ACC112 (cell line): ENCODE data around the gene KANSL1.

Source experiments
- H2AFZ ChIP-seq: fragments of 200-600 bp; sonication (generic); one replicate; pipeline ENCODE4 v1.6.0; 2017; ENCODE audit warnings: antibody characterized with exemption, low read length; ENCODE audit not compliant: unreplicated experiment
- H3K27ac ChIP-seq: fragments of 200-600 bp; sonication (generic); 2 replicates; pipeline ENCODE4 v1.5.1; 2014; ENCODE audit warnings: low read depth, mild to moderate bottlenecking, antibody characterized with exemption, low read length, moderate library complexity
- H3K27me3 ChIP-seq: fragments of 200-600 bp; sonication (generic); 2 replicates; pipeline ENCODE4 v1.6.1; 2014; ENCODE audit warnings: mild to moderate bottlenecking, antibody characterized with exemption, low read length, moderate library complexity, mixed read lengths; ENCODE audit not compliant: insufficient read depth
- H3K36me3 ChIP-seq: fragments of 200-600 bp; sonication (generic); 2 replicates; pipeline ENCODE4 v1.6.1; 2016; ENCODE audit warnings: mild to moderate bottlenecking, antibody characterized with exemption, low read length, moderate library complexity, mixed read lengths; ENCODE audit not compliant: insufficient read depth
- H3K4me1 ChIP-seq: fragments of 200-600 bp; sonication (generic); one replicate; pipeline ENCODE4 v1.6.1; 2016; ENCODE audit warnings: low read length, mixed read lengths; ENCODE audit not compliant: insufficient read depth, unreplicated experiment, control insufficient read depth
- H3K4me3 ChIP-seq: fragments of 200-600 bp; sonication (generic); 2 replicates; pipeline ENCODE4 v1.5.1; 2014; ENCODE audit warnings: mild to moderate bottlenecking, low read depth, low read length
- H3K79me2 ChIP-seq: fragments of 200-600 bp; sonication (generic); one replicate; pipeline ENCODE4 v1.6.0; 2016; ENCODE audit warnings: low read length; ENCODE audit not compliant: control insufficient read depth, unreplicated experiment, insufficient read depth

The KANSL1 gene

DNA sequence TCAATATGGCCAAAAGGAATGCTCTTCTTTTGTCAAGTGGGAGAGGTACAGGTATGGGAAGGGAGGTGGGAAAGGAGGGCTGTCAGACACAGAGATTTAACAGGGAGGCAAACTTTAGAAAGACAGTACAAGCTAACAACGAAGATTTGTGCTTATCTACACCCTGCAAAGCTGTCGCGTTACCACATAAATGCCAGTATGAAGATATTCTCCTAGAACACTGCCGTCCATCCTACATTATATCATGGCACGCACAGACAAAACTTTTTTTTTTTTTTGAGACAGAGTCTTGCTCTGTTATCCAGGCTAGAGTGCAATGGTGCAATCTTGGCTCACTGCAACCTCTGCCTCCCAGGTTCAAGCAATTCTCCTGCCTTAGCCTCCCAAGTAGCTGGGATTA lies 143.6 kb downstream of the KANSL1 start:
- Histone ChIP-seq H3K27ac (no peak overlapping the region), H3K79me2 (peaks cover 19% of the 10 kb centered on the region), H2AFZ (no peak overlapping the region), H3K36me3 (peaks cover 28% of the 10 kb centered on the region), H3K4me1 (peaks cover 13% of the 10 kb centered on the region), H3K27me3 (no peaks in the 10 kb centered on the region), H3K4me3 (no peak overlapping the region)

DNA sequence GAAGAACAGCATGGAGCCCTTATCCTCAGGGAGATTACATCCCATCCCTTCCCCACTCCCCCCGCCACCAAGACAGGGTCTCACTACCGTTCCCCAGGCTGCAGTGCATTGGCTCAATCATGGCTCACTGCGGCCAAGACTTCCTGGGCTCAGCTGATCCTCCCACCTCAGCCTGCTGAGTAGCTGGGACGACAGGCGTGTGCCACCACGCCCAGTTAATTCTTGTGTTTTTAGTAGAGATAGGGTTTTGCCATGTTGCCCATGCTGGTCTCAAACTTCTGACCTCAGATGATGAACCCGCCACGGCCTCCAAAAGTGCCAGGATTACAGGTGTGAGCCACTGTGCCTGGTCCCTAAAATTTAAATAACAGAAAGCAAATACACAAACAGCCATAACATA lies 145.4 kb downstream of the KANSL1 start:
- H3K79me2 ChIP-seq: peaks cover 21% of the 10 kb centered on the region
- H2AFZ ChIP-seq: no peak overlapping the region
- H3K27me3 ChIP-seq: no peaks in the 10 kb centered on the region
- H3K36me3 ChIP-seq: peaks cover 41% of the 10 kb centered on the region
- peaks cover 7% of the 10 kb centered on the region for H3K4me1 ChIP-seq
- no peak overlapping the region for H3K4me3 ChIP-seq
- no peak overlapping the region for H3K27ac ChIP-seq

DNA sequence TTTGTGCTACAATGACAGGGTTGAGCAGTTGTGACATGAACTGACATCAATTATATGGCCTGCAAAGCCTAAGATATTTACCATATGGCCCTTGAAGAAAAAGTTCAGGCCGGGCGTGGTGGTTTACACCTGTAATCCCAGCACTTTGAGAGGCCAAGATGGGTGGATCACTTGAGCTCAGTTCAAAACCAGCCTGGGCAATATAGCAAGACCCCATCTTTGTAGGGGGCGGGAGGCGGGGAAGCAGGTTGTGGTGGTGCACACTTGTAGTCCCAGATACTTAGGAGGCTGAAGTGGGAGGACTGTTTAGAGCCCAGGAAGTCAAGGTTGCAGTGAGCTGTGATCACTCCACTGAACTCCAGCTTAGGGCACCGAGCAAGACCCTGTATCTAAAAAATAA lies 145.8 kb downstream of the KANSL1 start:
- Histone ChIP-seq H3K36me3 (peaks cover 44% of the 10 kb centered on the region), H3K27me3 (no peaks in the 10 kb centered on the region), H3K4me1 (peaks cover 7% of the 10 kb centered on the region), H3K79me2 (peaks cover 24% of the 10 kb centered on the region), H3K4me3 (no peak overlapping the region), H3K27ac (peak overlapping the region; percentile 40; the same call in 1 of the 2 replicates), H2AFZ (no peak overlapping the region)

DNA sequence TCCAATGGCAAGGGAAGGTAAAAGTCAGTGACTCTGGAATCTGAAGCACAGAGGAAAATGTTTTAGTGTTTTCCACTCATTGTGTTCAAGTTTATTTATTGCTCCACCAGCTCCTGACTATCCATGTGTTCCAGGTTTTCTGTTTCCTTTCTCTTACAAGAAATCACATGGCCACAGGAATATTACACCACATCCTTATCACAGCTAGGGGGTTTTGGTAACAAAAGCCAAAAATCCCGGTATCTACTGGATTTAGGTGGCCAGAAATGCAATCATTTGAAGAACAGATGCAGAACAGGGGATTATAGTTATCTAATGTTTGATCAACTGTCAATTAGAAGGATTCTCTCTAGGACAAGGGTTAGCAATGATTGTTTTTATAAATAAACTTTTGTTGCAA lies 146.3 kb downstream of the KANSL1 start:
- H3K79me2 ChIP-seq: peaks cover 25% of the 10 kb centered on the region
- H3K4me3 ChIP-seq: no peak overlapping the region
- H3K27me3 ChIP-seq: no peaks in the 10 kb centered on the region
- H3K4me1 ChIP-seq: peaks cover 6% of the 10 kb centered on the region
- H3K27ac ChIP-seq: peak overlapping the region; percentile 40
- peaks cover 43% of the 10 kb centered on the region for H3K36me3 ChIP-seq
- no peak overlapping the region for H2AFZ ChIP-seq

DNA sequence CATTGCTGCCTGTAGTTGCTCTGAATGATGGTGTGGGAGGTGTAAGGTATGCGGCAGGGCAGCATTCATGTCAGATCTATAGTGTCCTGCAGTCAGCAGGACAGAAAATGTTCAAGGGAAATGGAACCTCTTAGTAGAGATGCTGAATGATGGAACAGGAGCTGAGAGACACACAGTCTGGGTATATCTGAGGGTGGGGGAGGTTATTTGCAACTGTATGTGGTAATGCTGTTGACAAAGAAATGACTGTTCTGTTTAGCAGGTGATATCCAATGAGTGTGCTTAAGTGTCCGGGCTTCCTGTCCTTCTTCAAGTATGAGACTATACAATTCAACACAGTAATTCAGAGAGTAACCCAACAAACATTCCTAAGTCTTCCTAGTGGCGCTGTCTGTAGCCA lies 147.6 kb downstream of the KANSL1 start:
- Histone ChIP-seq H3K27ac (no peak overlapping the region), H3K36me3 (peaks cover 30% of the 10 kb centered on the region)

DNA sequence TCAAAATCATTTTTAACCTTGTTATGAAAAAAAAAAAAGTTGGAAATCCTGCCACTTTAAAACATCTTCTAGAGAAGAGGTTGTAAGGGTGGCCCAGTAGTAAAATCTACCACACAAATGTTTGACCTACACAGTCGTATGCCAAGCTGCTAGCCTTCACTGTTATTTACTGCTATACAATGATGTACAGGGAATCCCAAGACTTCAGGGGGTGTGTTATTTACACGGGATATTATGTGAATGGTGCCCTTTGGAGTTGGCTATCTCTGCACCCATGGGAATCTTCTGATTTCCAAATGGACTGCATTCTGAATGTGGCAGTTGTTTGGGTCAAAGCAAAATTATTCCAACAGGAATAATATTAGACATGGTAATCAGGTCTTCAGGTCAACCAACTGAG lies 148.2 kb downstream of the KANSL1 start:
- Histone ChIP-seq H3K36me3 (peaks cover 28% of the 10 kb centered on the region), H2AFZ (no peak overlapping the region), H3K27ac (no peak overlapping the region)

More for the DNA sequence above, 147.6 kb downstream of the KANSL1 start:
- no peak overlapping the region for H2AFZ ChIP-seq
- no peaks in the 10 kb centered on the region for H3K27me3 ChIP-seq
- peaks cover 4% of the 10 kb centered on the region for H3K4me1 ChIP-seq
- H3K79me2 ChIP-seq: peaks cover 14% of the 10 kb centered on the region
- no peak overlapping the region for H3K4me3 ChIP-seq

DNA sequence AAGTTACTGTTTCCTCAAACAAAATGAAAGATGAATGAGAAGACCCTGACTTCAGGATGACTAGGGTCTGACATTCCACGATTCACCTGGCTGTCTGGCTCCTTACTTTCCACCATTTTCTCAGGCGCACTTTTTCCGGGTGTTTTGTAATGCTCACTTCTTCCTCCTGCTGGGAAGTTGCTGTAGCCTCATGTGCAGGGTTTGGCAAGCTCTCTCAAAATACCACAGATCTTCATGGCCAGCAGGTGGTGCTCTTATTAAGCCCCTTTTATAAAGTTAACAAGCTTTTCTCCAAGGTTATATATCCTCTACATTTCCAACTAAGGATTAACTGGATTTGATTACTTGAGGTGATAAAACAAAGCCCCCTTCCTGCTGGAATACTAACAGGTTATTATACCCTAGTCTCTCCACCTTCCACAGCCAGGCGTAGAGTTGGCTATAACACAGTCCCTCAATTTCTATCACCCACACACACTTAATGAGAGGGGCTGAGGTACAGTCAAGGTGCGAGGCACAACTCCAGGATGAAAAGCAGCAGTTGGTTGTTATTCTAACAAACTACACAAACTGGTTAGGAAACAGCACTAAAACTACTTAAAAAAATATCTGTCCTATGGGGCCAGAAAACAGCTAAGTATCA lies 148.8 kb downstream of the KANSL1 start:
- H3K4me1 ChIP-seq: peaks cover 4% of the 10 kb centered on the region
- H3K27me3 ChIP-seq: no peaks in the 10 kb centered on the region
- no peak overlapping the region for H3K4me3 ChIP-seq
- H3K36me3 ChIP-seq: peaks cover 27% of the 10 kb centered on the region
- no peak overlapping the region for H2AFZ ChIP-seq
- H3K79me2 ChIP-seq: peaks cover 14% of the 10 kb centered on the region
- no peak overlapping the region for H3K27ac ChIP-seq

More for the DNA sequence above, 148.2 kb downstream of the KANSL1 start:
- Histone ChIP-seq H3K4me3 (no peak overlapping the region), H3K79me2 (peaks cover 14% of the 10 kb centered on the region), H3K27me3 (no peaks in the 10 kb centered on the region), H3K4me1 (peaks cover 4% of the 10 kb centered on the region)

DNA sequence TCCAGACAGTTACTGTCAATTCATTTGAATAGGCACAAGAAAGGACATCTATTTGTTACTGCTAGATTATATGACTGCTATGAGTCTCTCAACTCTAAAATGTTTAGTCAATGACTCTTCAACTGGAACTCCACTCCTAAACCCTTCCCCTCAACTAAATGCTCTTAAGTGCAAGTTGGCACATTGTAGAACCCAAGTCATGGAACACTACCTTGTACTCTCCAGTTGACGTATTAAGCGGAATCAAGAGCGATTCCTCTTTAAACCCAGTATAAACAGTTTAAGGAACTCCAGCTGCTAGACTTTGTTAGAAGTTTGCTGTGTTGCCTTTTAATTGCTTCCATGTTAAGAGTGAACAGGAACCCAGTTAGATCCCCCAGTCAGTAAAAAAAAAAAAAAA lies 149.6 kb downstream of the KANSL1 start:
- no peak overlapping the region for H3K27ac ChIP-seq
- no peak overlapping the region for H2AFZ ChIP-seq
- H3K4me1 ChIP-seq: peaks cover 4% of the 10 kb centered on the region
- H3K27me3 ChIP-seq: no peaks in the 10 kb centered on the region
- H3K4me3 ChIP-seq: no peak overlapping the region
- peaks cover 14% of the 10 kb centered on the region for H3K79me2 ChIP-seq
- peaks cover 33% of the 10 kb centered on the region for H3K36me3 ChIP-seq

DNA sequence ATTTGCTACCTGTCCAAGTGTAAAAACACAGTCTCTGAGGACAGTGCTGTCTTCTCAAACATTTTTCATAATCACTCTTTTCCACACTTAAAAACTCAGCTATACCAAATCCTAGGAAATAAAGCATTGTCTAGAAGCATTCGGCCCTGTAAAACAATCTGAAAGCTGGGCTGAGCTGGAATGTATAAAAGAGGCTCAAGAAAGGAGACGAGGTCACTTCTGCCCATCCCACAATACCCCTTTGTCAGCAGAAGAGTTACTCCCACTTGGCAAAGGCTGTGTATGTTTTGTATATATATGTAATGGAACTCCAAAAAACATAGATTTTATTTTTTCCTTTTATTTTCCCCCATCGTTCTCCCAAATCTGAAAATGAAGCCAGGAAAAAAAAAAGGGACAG lies 150.3 kb downstream of the KANSL1 start:
- Histone ChIP-seq H3K27me3 (no peaks in the 10 kb centered on the region), H3K4me3 (no peak overlapping the region), H2AFZ (no peak overlapping the region), H3K36me3 (peaks cover 37% of the 10 kb centered on the region), H3K27ac (no peak overlapping the region), H3K79me2 (peaks cover 14% of the 10 kb centered on the region), H3K4me1 (peaks cover 4% of the 10 kb centered on the region)

DNA sequence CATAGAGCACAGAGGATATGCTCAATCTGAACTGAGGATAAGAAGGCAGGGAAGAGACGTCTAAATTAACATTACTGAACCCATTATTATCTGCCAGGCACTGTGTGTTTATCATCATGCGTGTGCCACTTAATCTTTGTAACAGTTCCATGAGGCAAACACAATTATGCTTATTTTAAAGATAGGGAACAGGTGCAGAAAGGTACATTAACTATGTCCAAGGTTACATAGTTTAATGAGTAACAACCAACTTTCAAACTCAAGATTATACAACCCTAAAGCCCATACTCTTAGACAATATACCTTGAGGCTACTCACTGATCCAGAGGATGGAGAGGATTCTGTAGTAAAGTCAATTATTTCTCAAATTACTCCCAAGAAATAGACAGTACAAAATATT lies 151.0 kb downstream of the KANSL1 start:
- peaks cover 44% of the 10 kb centered on the region for H3K36me3 ChIP-seq
- no peak overlapping the region for H3K27ac ChIP-seq
- no peak overlapping the region for H2AFZ ChIP-seq
- no peak overlapping the region for H3K4me3 ChIP-seq
- peaks cover 4% of the 10 kb centered on the region for H3K4me1 ChIP-seq
- H3K27me3 ChIP-seq: no peaks in the 10 kb centered on the region
- H3K79me2 ChIP-seq: peaks cover 14% of the 10 kb centered on the region

DNA sequence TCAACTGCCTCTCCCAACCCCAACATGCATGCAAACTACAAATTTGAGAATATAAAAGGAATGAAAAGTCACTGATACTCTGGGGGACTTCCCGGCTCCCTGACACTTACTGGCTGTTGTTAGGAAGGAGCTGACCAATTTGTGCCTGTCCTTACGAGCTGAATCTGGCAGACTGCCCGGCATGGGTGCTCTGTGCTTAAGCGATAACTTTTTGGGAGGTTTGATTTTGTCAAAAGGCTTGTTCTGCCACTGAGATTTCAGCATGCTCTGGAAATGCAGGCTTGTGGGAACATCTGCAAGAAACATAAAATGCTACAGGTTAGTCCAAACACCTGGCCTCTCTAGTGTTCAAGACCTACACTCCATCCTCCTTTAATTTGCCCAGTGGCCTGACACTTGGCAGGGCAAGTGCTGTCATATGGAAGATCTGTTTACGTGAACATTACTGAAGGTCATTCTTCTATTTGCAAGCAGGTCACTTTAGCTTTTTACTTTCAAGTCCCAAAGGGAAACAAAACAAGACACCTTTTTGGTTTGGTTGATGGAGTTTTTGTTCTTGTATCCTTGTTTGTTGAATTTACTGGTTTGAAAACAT lies 153.5 kb downstream of the KANSL1 start:
- H3K27me3 ChIP-seq: no peaks in the 10 kb centered on the region
- no peak overlapping the region for H3K4me3 ChIP-seq
- no peaks in the 10 kb centered on the region for H3K4me1 ChIP-seq
- H2AFZ ChIP-seq: no peak overlapping the region
- H3K36me3 ChIP-seq: peaks cover 48% of the 10 kb centered on the region
- peaks cover 14% of the 10 kb centered on the region for H3K79me2 ChIP-seq
- no peak overlapping the region for H3K27ac ChIP-seq
